T47D (cell line): ENCODE data around the gene UVSSA.
A peak's percentile ranks its signal among the peaks of the same experiment; 100 is the strongest.

Source experiments
- DNase-seq, 2 experiments: peaks; one replicate each; pipeline versions ENCODE4 v3.0.0 to v3.0.0-alpha.2; 2011 to 2012; ENCODE audit warnings: low read depth in 1 of 2, low spot score in 1 of 2
- JUND ChIP-seq: IDR thresholded peaks from 2 replicates; pipeline ENCODE4 v1.6.1; 2012; ENCODE audit warnings: low read depth
- in situ Hi-C: cut with HindIII; loops from 2 replicates; pipeline ENCODE4 v1.10.0; 2016; ENCODE audit warnings: low sequenced_read_pairs, low pct_unique_long_range_greater_than_20kb

Gene UVSSA

DNA sequence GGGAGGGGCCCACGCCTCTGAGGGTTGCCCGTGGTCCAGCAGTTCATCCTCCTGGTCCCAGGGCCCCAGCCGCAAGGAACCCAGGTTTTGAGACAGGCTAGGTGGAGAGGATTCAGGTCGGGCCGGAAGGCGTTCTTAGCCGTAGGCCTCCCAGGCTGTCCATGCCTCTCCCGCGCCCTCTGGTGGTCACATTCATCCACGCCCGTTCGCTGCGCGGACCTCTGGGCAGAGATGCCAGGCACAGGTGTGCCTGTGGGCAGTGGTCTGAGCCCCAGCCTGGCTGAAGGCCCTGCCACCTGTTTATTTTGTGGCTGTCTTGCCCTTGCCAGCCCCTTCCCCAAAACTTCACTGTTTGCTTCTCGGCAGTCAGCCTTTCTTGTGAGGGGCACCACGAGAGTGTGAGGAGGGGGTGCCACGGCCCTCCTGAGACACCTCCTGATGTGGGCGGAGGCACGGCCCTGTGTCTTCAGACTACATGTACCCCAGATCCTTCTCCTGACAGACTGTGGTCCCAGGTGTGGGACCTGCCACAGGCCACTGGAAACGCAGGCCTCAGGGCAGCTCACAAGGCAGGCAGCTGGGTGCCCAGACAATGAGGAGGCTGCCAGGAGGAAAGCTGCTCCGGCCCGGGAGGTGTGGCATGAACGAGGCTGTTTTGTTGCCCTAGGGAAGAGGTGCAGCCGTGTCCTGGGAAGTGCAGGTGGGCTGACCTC lies 5.0 kb downstream of the UVSSA start:
- TF ChIP-seq JUND, result no peak
- in situ Hi-C loops, result no loop called here
- peak; percentile 87 to 89 for DNase-seq

GRCh38 chr4:1352567-1352900 lies 5.5 kb downstream of the UVSSA start:
- in situ Hi-C loops, result no loop called here
- no peak for DNase-seq
- TF ChIP-seq JUND, result no peak

GRCh38 chr4:1353186-1354055 lies 6.4 kb downstream of the UVSSA start:
- no peak for DNase-seq
- in situ Hi-C loops, result no loop called here
- TF ChIP-seq JUND, result no peak

DNA sequence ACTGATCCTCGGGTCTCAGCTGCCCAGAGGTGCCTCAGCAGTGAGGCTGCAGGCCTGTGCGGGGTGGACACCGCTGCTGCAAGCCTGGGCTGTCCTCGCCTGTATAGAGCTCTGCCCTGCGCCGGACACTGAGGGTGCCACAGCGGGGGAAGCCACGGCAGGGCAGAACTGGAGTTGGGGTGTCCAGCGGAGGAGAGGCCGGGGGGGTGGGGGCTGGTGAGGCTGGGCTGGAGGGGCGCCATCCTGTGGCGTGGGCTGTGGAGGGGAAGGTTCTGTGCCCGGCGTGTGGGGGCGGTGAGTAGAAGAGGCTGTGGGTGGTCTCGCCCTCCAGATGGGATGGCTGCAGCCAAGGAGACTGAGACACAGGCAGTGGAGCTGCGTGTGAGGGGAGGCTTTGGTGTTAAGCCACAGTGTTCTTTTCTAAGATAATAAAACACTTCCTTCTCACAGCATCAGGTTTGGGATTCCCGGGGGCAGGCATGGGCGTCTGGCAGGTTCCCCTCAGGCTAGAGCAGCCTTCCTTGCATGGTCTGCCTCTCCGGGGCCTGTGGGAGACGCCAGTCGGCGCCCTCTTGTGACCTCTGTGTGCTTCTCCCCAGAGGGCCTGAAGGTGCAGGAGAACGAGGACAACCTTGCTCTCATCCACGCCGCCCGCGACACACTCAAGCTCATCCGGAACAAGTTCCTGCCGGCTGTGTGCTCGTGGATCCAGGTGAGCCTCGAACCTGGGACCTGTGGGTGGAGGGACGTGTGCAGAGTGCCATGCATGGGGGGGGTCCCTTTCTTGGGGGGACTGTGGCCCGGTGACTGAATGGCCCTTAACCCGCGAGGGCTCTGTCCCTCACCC lies 7.4 kb downstream of the UVSSA start:
- no peak for DNase-seq
- in situ Hi-C loops, result no loop called here
- TF ChIP-seq JUND, result no peak

DNA sequence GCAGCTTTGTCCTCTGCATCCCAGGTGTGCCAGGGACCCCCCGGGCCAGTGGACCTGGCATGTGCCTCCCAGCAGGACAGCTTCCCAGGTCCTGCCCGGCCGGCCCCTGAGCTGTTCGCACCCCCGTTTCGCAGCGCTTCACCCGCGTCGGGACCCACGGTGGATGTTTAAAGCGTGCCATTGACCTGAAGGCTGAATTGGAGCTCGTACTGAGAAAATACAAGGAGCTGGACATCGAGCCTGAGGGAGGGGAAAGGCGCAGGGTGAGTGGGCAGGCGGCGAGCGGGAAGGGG lies 7.9 kb downstream of the UVSSA start:
- no peak for TF ChIP-seq JUND
- in situ Hi-C loops, result no loop called here
- DNase-seq, result no peak

GRCh38 chr4:1355378-1355777 lies 8.4 kb downstream of the UVSSA start:
- in situ Hi-C loops, result no loop called here

DNA sequence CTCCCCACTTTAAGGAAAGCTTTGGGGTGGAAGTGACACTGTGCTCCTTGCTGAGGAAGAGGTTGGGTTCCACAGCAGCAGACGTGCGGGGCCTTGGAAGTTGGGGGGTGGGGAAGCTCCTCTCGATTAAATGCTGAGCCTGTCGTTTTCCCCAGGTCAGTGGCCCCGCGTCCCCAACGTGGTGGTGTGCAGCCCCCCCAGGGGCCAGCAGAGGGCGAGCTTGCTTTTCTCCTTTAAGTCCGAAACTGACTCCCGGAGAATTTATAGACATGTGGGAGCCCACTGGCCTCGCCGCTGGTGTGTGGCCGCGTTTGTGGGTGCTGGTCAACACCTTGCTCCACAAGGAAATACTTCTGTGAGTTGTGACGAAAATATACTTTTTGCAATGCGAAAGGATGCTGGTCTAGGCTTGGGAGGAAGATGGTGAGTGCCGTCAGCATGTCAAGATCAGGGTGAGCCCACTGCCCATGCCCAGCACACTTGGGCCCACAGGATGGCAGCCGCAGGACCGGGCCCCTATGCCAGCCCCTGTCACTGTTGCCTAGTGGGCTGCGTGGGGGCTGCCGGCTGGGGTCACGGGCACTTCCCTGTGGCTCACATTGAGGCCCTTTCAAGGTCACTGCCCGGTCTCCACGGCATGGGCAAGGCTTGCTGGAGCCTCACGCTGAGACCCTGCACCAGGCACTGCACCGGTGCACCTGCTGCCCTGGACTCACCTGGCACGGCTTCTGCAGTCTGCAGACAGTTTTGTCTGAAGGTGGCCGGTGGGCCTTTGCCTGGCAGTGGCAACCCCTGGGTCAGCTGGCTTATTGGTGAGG lies 9.4 kb downstream of the UVSSA start:
- TF ChIP-seq JUND, result no peak
- peak; percentile 61 to 64 for DNase-seq
- in situ Hi-C loops, result no loop called here

More at GRCh38 chr4:1355378-1355777, 8.4 kb downstream of the UVSSA start:
- DNase-seq, result no peak
- no peak for TF ChIP-seq JUND

- no peak for TF ChIP-seq JUND
- in situ Hi-C loops, result no loop called here
- DNase-seq, result no peak
Observed at GRCh38 chr4:1357356-1358248, 10.6 kb downstream of the UVSSA start.

DNA sequence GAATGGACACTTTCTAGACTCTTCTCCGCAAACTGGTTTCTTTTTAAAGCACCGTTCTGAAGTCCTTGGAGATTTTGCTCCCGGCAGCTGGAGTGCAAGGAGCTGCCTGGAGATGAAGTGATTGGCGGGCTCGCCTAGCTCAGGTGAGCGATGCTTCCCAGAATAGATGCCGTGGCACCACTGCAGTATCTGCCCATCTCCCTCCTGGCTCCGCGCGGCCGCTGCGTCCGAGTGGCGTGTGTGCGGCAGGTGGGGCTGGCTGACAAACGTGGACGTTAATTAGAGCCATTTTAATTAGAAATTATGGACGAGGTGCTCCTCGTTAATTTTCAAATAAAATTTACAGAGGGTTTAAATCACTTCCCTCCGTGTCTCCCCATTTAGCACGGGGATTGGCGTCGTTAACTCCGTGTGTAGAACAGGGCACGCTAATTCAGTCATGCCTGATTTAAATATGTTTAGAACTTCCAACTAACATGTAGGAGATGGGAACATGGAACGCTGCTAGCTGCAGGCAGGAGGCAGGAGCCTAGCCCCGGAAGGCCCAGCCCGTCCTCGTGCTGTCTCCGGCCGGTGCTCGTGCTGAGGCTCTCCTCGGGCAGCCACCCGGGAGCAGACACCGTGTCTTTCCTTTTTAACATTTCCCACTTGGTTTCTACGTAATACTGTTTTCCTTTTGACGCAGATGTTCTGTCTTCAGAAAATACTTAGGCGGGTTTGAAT lies 11.6 kb downstream of the UVSSA start:
- no peak for DNase-seq
- TF ChIP-seq JUND, result no peak
- in situ Hi-C loops, result no loop called here

DNA sequence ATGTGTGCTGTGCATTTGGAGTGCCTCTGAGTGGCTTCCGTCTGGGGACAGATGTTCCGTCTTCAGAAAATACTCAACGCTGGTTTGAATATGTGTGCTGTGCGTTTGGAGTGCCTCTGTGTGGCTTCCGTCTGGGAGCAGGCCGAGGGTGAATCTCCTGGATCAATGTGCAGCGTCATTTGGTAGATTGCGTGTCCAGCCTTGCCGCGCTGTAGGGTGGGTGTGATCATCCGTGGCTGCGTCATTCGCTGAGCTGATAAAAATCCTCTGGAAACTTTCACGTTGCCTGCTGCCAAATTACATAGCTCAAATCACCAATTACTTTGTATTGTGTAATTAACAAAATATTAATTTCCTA lies 12.1 kb downstream of the UVSSA start:
- in situ Hi-C loops, result no loop called here
- no peak for TF ChIP-seq JUND
- no peak for DNase-seq

DNA sequence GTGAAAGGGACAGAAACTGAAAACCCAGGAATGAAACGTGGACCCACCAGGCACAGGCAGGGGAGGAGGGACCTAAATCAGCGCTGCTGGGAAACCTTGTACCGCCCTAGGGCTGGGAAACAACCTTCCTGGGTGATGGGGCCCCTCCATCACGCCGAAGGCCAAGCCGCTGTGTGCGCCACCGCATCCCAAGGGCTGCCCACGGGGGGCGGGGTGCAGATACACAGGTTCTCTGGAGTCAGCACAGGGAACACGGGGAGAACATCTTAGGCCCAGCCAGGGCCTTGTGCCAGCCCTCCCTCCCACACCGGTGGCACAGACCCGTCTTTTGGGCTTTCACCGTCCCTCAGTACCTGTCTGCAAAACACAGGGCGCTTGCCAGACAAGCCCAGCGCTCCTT lies 13.0 kb downstream of the UVSSA start:
- DNase-seq, result no peak
- no peak for TF ChIP-seq JUND
- in situ Hi-C loops, result no loop called here
